ENCODE data around the gene GRIPAP1.

DNA sequence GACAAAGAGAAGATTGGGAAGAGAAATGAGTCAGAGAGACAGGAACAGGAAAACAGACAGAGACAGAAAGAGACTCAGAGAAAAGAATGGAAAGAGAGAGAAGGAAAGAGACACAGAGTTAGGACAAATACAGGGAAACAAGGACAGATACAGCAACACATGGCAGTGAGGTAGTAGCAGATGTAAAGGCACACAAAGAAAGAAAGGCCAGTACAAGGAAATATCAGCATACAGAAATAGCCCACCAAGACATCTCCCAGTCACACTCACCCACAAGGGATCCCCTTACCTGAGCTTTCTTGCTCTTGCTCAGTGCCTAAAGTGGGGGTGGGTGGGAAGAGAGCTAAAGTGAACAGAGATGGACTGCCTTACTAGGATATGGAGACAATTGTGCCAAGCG, 4.2 kb downstream of the GRIPAP1 start:
- TF ChIP-seq, protein P1, sequence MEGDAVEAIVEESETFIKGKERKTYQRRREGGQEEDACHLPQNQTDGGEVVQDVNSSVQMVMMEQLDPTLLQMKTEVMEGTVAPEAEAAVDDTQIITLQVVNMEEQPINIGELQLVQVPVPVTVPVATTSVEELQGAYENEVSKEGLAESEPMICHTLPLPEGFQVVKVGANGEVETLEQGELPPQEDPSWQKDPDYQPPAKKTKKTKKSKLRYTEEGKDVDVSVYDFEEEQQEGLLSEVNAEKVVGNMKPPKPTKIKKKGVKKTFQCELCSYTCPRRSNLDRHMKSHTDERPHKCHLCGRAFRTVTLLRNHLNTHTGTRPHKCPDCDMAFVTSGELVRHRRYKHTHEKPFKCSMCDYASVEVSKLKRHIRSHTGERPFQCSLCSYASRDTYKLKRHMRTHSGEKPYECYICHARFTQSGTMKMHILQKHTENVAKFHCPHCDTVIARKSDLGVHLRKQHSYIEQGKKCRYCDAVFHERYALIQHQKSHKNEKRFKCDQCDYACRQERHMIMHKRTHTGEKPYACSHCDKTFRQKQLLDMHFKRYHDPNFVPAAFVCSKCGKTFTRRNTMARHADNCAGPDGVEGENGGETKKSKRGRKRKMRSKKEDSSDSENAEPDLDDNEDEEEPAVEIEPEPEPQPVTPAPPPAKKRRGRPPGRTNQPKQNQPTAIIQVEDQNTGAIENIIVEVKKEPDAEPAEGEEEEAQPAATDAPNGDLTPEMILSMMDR (IDR thresholded peaks at IDR 0.05) = no peak
- no peak for TF ChIP-seq POLR2AphosphoS5 (IDR thresholded peaks at IDR 0.05)
- TF ChIP-seq POLR2A (IDR thresholded peaks at IDR 0.05) = no peak
